NCI-H526 (cell line): Measurements from ENCODE around the gene RSPO1.

Experiments used
- DNase-seq, 2 experiments: peaks; one replicate each; lab custom pipeline; 2025; lab: John Stamatoyannopoulos, UW

The RSPO1 gene

DNA sequence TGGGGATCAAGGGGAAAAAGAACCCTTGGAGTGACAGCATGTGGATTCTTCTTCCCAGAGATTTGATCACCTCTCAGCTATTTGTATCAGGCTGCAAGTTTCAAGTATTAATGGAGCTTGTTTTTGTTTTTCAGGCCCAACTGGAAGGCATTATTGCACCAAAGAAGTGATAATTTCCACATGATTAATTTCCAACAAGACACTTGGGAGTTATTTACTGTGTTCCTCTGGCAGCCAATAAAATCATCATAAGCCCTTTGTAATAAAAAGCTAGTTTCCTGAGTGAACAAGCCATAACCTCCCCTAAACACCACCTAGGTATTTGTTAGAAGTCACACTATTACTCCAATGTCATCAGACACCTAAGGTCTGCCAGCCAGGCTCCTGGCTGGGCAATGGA, 69.8 kb downstream of the RSPO1 start:
- no peak for DNase-seq

DNA sequence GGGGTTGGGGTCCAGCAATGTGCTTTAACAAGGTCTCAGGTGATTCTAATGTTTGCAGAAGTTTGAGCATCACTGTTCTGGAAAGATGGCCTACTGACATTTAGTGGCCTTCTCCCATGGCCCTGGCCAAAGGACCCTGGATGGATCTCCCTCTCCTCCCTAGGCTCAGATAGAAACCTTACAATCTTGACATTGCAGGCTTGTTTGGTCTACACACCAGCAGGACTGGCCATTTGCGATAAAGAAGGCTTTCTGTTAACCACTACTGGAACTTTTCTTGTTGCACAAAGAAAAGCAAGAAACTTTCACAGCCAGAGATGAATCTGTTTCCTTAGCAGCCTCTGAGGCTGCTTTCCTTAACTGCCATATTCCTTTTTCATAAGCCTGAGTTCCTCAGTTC, 71.7 kb downstream of the RSPO1 start:
- no peak for DNase-seq
